Keratinocyte (primary cell): ENCODE data around the gene ALOX5. TPM values are rescaled to one million over a fixed set of nuclear protein-coding genes. Genes with fewer than 3 reads are reported as not detected.

ENCODE experiments used
- DNase-seq: peaks from one replicate; pipeline ENCODE4 v3.0.0-alpha.2; 2011; ENCODE audit warnings: low read depth, missing footprints, low spot score
- FAIRE-seq: peaks from 2 replicates; lab custom pipeline; 2011; peaks lifted over from hg19 to GRCh38; lab: Jason Lieb, UNC
- H2AFZ ChIP-seq: 2 replicates; pipeline ENCODE4 v1.6.0; 2012; ENCODE audit warnings: low read length, control low read depth, inconsistent platforms; ENCODE audit not compliant: control insufficient read depth
- H3K27ac ChIP-seq: 2 replicates; pipeline ENCODE4 v1.5.1; 2011; ENCODE audit warnings: low read length; ENCODE audit not compliant: control insufficient read depth, insufficient read depth
- H3K27me3 ChIP-seq: 3 replicates; pipeline ENCODE4 v1.6.0; 2011; ENCODE audit warnings: low read length; ENCODE audit not compliant: control insufficient read depth, insufficient read depth; ENCODE audit errors: extremely low read depth
- H3K36me3 ChIP-seq, 2 experiments: 2 replicates in 1 of 2; 3 replicates in 1 of 2; pipeline ENCODE4 v1.5.1; 2011; ENCODE audit warnings: low read length in 2 of 2, mild to moderate bottlenecking in 1 of 2; ENCODE audit not compliant: control insufficient read depth in 2 of 2, insufficient read depth in 2 of 2; ENCODE audit errors: extremely low read depth in 1 of 2
- H3K4me1 ChIP-seq: 3 replicates; pipeline ENCODE4 v1.5.1; 2011; ENCODE audit warnings: low read length; ENCODE audit not compliant: control insufficient read depth, insufficient read depth; ENCODE audit errors: extremely low read depth
- H3K4me2 ChIP-seq: 3 replicates; pipeline ENCODE4 v1.6.0; 2011; ENCODE audit warnings: low read depth, low read length; ENCODE audit not compliant: control insufficient read depth, insufficient read depth; ENCODE audit errors: extremely low read depth
- H3K4me3 ChIP-seq, 3 experiments: fragments of 200-600 bp in 1 of 3; sonication (generic) in 1 of 3; 2 replicates in 2 of 3; 3 replicates in 1 of 3; pipeline ENCODE4 v1.5.1; 2011 to 2016; ENCODE audit warnings: low read length in 3 of 3, mild to moderate bottlenecking in 3 of 3, control low read depth in 2 of 3, inconsistent platforms in 1 of 3, low read depth in 1 of 3, mixed read lengths in 1 of 3, mixed run types in 1 of 3, moderate library complexity in 1 of 3; ENCODE audit not compliant: control insufficient read depth in 2 of 3, insufficient read depth in 2 of 3; ENCODE audit errors: extremely low read depth in 1 of 3
- H3K79me2 ChIP-seq: 2 replicates; pipeline ENCODE4 v1.6.0; 2012; ENCODE audit warnings: low read length; ENCODE audit not compliant: control insufficient read depth, insufficient read depth
- H3K9ac ChIP-seq: 3 replicates; pipeline ENCODE4 v1.6.0; 2011; ENCODE audit warnings: low read length; ENCODE audit not compliant: control insufficient read depth, insufficient read depth; ENCODE audit errors: extremely low read depth
- H3K9me1 ChIP-seq: 3 replicates; pipeline ENCODE4 v1.6.0; 2011; ENCODE audit warnings: low read length; ENCODE audit not compliant: control insufficient read depth, insufficient read depth; ENCODE audit errors: extremely low read depth
- H3K9me3 ChIP-seq: 2 replicates; pipeline ENCODE4 v1.5.1; 2012; ENCODE audit warnings: low read depth, low read length; ENCODE audit not compliant: control insufficient read depth
- H4K20me1 ChIP-seq: 3 replicates; pipeline ENCODE4 v1.6.0; 2011; ENCODE audit warnings: low read length; ENCODE audit not compliant: control insufficient read depth, insufficient read depth; ENCODE audit errors: extremely low read depth
- CTCF ChIP-seq, 3 experiments: IDR thresholded peaks in 1 of 3; conservative IDR thresholded peaks in 1 of 3; optimal IDR thresholded peaks in 1 of 3; 2 replicates in 2 of 3; 3 replicates in 1 of 3; pipeline versions ENCODE3 to v1.5.1; 2011; ENCODE audit warnings: low read length in 3 of 3, mild to moderate bottlenecking in 3 of 3, moderate library complexity in 2 of 3, control low read depth in 1 of 3, inconsistent platforms in 1 of 3; ENCODE audit not compliant: insufficient read depth in 2 of 3; ENCODE audit errors: extremely low read depth in 1 of 3
- EZH2 ChIP-seq: IDR thresholded peaks from one replicate; pipeline ENCODE4 v1.6.1; 2012; ENCODE audit warnings: inconsistent platforms, mild to moderate bottlenecking, low read length, moderate library complexity
- dilution Hi-C: fragments of 300-500 bp; cut with MboI; formaldehyde crosslinking; loops from one replicate; pipeline ENCODE4 v1.7.0; 2020; ENCODE audit warnings: low sequenced_read_pairs; ENCODE audit not compliant: extremely low pct_ligation_motif_present
- polyA plus RNA-seq, 5 experiments: library from polyadenylated mRNA; depleted of rRNA in 3 of 5; stranded (reverse) in 3 of 5; stranded (forward) in 1 of 5; unstranded in 1 of 5; fragments of >200 nt; gene quantifications; 1 replicate in 1 of 5; 2 replicates in 3 of 5; 3 replicates in 1 of 5; pipeline versions ENCODE4 v1.2.1 to v1.2.3, GENCODE V29; 2011 to 2012; ENCODE audit warnings: missing spikeins in 2 of 5, low read depth in 1 of 5, low replicate concordance in 1 of 5

ALOX5 gene
- polyA plus RNA-seq, 1 donor (not counting 4 experiments of a cell fraction or from before 2014, with no cell fraction given), result not detected

GRCh38 chr10:45380903-45381620 is 7.0 kb downstream of the ALOX5 start:
- H3K36me3 ChIP-seq, result no peaks in the 10 kb centered on the region
- H2AFZ ChIP-seq, result no peak overlapping the region
- H3K9me1 ChIP-seq, result no peaks in the 10 kb centered on the region
- no peaks in the 10 kb centered on the region for H3K4me1 ChIP-seq
- H3K27me3 ChIP-seq, result peaks cover under 1% of the 10 kb centered on the region
- no peak overlapping the region for H3K4me2 ChIP-seq
- no peak overlapping the region for H3K9ac ChIP-seq
- H3K27ac ChIP-seq, result no peak overlapping the region
- H3K79me2 ChIP-seq, result no peaks in the 10 kb centered on the region
- TF ChIP-seq EZH2 (no peak), CTCF (optimal IDR thresholded peaks at IDR 0.05 in 1 of 3, IDR thresholded peaks at IDR 0.05 in 1 of 3, conservative IDR thresholded peaks at IDR 0.05 in 1 of 3; ENCODE audit: extremely low read depth in 1 of 3, insufficient read depth in 2 of 3, low read length in 3 of 3) (no peak)
- no peaks in the 10 kb centered on the region for H3K9me3 ChIP-seq
- DNase-seq (no peak), FAIRE-seq (no peak)
- H3K4me3 ChIP-seq, result no peak overlapping the region
- dilution Hi-C loops, result no loop called here
- H4K20me1 ChIP-seq, result no peaks in the 10 kb centered on the region

GRCh38 chr10:45382591-45382990 is 8.6 kb downstream of the ALOX5 start:
- Histone ChIP-seq H3K9me1 (no peaks in the 10 kb centered on the region), H3K36me3 (no peaks in the 10 kb centered on the region), H3K4me3 (no peak overlapping the region), H3K9me3 (no peaks in the 10 kb centered on the region), H3K9ac (no peak overlapping the region), H3K27ac (no peak overlapping the region), H3K79me2 (no peaks in the 10 kb centered on the region), H4K20me1 (no peaks in the 10 kb centered on the region), H3K4me2 (no peak overlapping the region), H3K27me3 (no peaks in the 10 kb centered on the region), H3K4me1 (no peaks in the 10 kb centered on the region), H2AFZ (no peak overlapping the region)
- dilution Hi-C loops, result no loop called here
- no peak for FAIRE-seq
- DNase-seq, result no peak
- no peak for TF ChIP-seq CTCF (optimal IDR thresholded peaks at IDR 0.05 in 1 of 3, IDR thresholded peaks at IDR 0.05 in 1 of 3, conservative IDR thresholded peaks at IDR 0.05 in 1 of 3; ENCODE audit: extremely low read depth in 1 of 3, insufficient read depth in 2 of 3, low read length in 3 of 3)
- TF ChIP-seq EZH2, result no peak
